T-helper 2 cell treated with Interferon-gamma antibody and Interleukin-4, amounts not matched to agents 5 μg/mL and 100 μg/mL, for 36 hours (primary cell): ENCODE data around the gene CDC37.
"Not testable (repeated sequence)": the region's sequence is repeated elsewhere in the genome, so short reads cannot be mapped to it uniquely, and the experiment has no call there.

ENCODE experiments used
- DNase-seq: peaks from one replicate; pipeline ENCODE4 v3.0.0; 2021; ENCODE audit warnings: low spot score
- H3K27ac Mint-ChIP-seq: one replicate; pipeline ENCODE4 v1.8.0; 2021; ENCODE audit warnings: mild to moderate bottlenecking, mixed read lengths
- H3K27me3 Mint-ChIP-seq: one replicate; pipeline ENCODE4 v1.8.0; 2021; ENCODE audit warnings: low read depth, mixed read lengths
- H3K36me3 Mint-ChIP-seq: one replicate; pipeline ENCODE4 v1.8.0; 2021; ENCODE audit warnings: low read depth, mixed read lengths
- H3K4me1 Mint-ChIP-seq: one replicate; pipeline ENCODE4 v1.8.0; 2021; ENCODE audit warnings: low read depth, mixed read lengths
- H3K4me3 Mint-ChIP-seq: one replicate; pipeline ENCODE4 v1.8.0; 2022; ENCODE audit warnings: mild to moderate bottlenecking, moderate library complexity, mixed read lengths
- H3K9me3 Mint-ChIP-seq: one replicate; pipeline ENCODE4 v1.8.0; 2021; ENCODE audit warnings: mixed read lengths

Gene CDC37

DNA sequence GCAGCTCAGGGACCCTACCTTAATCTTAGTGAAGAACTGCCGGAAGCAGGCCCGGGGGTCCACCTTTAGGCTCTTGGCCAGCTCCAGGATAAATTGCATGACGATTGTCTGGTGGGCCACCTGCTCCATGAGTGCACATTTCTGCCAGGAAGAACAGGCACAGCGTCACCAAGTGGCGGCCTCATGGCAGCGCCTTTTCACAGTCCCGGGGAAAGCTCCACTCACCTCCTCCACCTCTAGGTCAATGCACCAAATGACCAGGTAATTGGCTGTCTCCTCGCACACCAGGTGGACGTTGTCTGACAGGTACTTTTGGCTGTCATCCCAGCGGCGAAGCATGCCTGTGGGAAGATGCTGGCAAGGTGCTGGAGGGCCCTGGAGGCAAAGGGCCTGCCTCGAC, 8.3 kb downstream of the CDC37 start:
- Mint-ChIP-seq H3K27ac (no peak overlapping the region), H3K27me3 (no peaks in the 10 kb centered on the region), H3K9me3 (no peaks in the 10 kb centered on the region), H3K4me1 (peaks cover 4% of the 10 kb centered on the region), H3K36me3 (peaks cover 38% of the 10 kb centered on the region), H3K4me3 (no peak overlapping the region)
- no peak for DNase-seq

DNA sequence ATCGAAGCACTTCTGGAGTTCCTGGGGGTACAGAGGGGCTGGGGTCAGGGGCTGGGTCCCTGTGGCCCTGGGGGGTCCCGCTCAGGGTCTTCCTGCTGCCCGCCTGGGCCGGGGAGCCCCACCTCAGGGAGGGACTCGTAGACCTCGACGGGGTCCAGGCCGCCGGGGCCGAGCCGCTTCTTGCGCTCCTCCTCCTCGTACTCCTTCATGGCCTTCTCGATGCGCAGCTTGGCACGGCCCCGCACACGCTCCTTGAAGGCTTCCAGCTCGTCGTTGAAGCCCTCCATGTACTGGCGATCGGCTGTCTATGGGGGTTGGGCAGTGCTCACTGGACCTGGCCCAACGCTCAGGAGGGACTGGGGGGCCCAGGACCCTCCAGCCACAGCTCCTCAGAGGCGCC, 10.2 kb downstream of the CDC37 start:
- Mint-ChIP-seq H3K36me3 (peaks cover 30% of the 10 kb centered on the region), H3K4me1 (no peaks in the 10 kb centered on the region), H3K27ac (no peak overlapping the region), H3K9me3 (no peaks in the 10 kb centered on the region), H3K4me3 (no peak overlapping the region), H3K27me3 (no peaks in the 10 kb centered on the region)
- DNase-seq: no peak

DNA sequence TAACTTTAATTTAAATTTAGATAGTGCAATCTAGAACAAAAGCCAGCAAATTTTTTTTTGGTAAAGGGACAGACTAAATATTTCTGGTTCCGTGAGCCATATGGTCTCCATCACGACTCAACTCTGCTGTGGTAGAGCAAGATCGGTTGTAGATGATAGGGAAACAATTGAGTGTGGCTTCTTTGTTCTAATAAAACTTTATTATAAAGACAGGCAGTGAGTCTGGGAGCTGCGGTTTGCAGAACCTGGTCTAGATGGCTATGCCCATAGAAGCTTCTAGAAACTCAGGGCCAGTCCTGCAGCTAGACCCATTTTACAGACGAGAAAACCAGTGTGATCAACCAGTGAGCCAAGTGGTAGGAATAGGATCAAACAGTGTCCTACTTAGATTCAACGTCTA, 11.2 kb downstream of the CDC37 start:
- H3K36me3 Mint-ChIP-seq: peaks cover 27% of the 10 kb centered on the region
- H3K4me1 Mint-ChIP-seq: no peaks in the 10 kb centered on the region
- no peak overlapping the region for H3K4me3 Mint-ChIP-seq
- no peaks in the 10 kb centered on the region for H3K9me3 Mint-ChIP-seq
- H3K27me3 Mint-ChIP-seq: no peaks in the 10 kb centered on the region
- H3K27ac Mint-ChIP-seq: no peak overlapping the region
- no peak for DNase-seq

DNA sequence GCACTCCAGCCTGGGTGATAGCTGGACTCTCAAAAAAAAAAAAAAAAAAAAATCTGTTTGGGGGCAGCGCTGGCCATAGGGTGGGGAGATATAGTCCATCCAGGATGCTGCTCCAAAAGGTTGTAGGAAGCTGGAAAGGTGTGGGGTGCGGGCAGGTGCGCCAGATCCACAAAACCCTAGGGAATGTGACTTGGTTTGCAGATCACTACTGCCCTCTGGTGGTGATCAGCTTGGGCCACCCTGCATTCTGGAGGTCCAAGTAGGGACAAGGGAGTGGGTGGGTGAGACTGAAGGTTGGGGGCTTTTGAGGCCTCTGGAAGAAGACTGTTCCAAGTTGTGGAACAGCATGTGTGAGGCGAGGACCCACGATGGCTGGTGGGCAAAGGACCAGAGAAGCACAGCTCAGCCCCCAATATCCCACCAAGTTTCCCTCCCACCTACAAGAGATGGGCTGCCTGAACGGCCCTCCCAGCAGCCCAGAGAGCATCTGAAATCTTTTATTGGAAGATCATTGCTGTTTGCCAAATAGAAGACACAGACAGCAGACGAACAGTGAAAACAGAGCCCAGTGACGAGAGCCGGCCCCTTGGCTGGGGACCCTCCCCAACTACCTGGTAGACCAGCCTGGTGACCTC, 12.6 kb downstream of the CDC37 start:
- no peaks in the 10 kb centered on the region for H3K27me3 Mint-ChIP-seq
- H3K27ac Mint-ChIP-seq: no peak overlapping the region
- no peak overlapping the region for H3K4me3 Mint-ChIP-seq
- no peaks in the 10 kb centered on the region for H3K9me3 Mint-ChIP-seq
- no peaks in the 10 kb centered on the region for H3K4me1 Mint-ChIP-seq
- no peak for DNase-seq
- peaks cover 21% of the 10 kb centered on the region for H3K36me3 Mint-ChIP-seq

DNA sequence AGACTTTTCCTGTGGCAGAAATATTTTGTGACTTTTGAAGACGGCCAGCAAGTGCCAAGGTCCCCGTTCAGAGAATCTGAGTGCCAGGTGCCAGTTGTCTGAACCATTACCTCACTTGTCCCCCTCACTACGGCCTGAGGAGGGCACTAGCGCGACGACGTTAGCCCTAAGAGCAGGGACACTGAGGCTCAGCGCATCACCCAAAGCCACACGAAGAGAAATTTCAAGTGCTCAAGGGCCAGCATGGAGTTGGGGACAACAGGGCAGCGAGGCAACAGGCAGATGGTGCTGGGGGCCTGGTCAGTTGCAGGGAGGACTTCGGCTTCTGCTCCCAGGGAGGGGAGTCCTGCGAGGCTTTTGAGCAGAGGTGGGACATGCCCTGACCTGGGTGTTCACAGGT, 13.5 kb downstream of the CDC37 start:
- Mint-ChIP-seq H3K27ac (no peak overlapping the region), H3K4me1 (no peaks in the 10 kb centered on the region), H3K9me3 (no peaks in the 10 kb centered on the region), H3K27me3 (no peaks in the 10 kb centered on the region), H3K36me3 (peaks cover 15% of the 10 kb centered on the region), H3K4me3 (no peak overlapping the region)
- no peak for DNase-seq

DNA sequence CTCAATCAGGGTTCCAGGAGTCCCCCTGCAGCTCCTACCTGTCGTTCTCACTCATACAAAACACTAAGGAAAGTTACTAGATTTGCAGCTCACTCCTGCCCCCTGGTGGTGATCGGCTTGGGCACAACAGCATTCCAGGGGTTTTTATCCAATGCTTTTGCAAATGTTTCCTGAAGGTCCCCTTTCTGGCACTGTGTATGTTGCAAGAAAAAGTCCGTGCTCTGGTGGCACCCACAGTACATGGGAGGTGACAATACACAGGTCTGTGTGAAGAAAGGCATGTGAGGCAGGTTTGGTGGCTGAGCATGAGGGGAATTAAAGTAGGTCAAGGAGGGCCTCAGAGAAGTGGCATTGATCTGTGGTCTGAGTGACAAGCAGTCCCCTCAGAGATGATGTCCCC, 14.4 kb downstream of the CDC37 start:
- Mint-ChIP-seq H3K27me3 (no peaks in the 10 kb centered on the region), H3K9me3 (no peaks in the 10 kb centered on the region), H3K4me3 (no peak overlapping the region), H3K36me3 (peaks cover 12% of the 10 kb centered on the region), H3K4me1 (no peaks in the 10 kb centered on the region), H3K27ac (peak overlapping the region; percentile 15)
- DNase-seq: peak; percentile 67

DNA sequence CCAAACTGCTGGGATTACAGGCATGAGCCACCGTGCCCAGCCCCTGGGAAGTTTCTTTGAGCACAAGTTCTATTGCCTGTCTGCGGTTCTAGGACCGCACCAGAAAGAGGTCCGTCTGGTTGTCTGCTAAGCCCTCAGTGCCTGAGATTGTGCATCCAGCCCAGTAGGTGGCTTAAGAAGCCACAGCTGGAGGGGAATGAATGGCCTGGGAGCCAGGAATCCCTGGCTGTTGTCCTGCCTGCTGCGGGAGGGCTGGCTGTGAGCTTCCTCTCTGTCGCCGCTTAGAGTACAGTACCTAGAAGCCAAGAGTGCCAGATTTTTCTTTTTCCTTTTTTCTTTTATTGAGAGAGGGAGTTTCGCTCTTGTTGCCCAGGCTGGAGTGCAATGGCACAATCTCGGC, 18.8 kb downstream of the CDC37 start:
- H3K4me1 Mint-ChIP-seq: peaks cover 9% of the 10 kb centered on the region
- H3K9me3 Mint-ChIP-seq: no peaks in the 10 kb centered on the region
- H3K27ac Mint-ChIP-seq: no peak overlapping the region
- H3K4me3 Mint-ChIP-seq: no peak overlapping the region
- H3K36me3 Mint-ChIP-seq: peaks cover 6% of the 10 kb centered on the region
- H3K27me3 Mint-ChIP-seq: no peaks in the 10 kb centered on the region
- DNase-seq: no peak

DNA sequence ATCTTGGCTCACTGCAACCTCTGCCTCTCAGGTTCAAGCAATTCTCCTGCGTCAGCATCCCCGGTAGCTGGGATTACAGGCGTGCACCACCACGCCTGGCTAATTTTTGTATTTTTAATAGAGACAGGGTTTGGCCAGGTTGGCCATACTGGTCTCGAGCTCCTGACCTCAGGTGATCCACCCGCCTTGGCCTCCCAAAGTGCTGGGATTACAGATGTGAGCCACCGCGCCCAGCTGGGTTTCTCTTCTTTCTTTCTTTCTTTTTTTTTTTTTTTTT, 20.2 kb downstream of the CDC37 start:
- H3K4me1 Mint-ChIP-seq: peaks cover 17% of the 10 kb centered on the region
- H3K4me3 Mint-ChIP-seq, H3K9me3 Mint-ChIP-seq, DNase-seq, H3K27ac Mint-ChIP-seq, H3K27me3 Mint-ChIP-seq: not testable (repeated sequence)
- H3K36me3 Mint-ChIP-seq: peaks cover 16% of the 10 kb centered on the region

DNA sequence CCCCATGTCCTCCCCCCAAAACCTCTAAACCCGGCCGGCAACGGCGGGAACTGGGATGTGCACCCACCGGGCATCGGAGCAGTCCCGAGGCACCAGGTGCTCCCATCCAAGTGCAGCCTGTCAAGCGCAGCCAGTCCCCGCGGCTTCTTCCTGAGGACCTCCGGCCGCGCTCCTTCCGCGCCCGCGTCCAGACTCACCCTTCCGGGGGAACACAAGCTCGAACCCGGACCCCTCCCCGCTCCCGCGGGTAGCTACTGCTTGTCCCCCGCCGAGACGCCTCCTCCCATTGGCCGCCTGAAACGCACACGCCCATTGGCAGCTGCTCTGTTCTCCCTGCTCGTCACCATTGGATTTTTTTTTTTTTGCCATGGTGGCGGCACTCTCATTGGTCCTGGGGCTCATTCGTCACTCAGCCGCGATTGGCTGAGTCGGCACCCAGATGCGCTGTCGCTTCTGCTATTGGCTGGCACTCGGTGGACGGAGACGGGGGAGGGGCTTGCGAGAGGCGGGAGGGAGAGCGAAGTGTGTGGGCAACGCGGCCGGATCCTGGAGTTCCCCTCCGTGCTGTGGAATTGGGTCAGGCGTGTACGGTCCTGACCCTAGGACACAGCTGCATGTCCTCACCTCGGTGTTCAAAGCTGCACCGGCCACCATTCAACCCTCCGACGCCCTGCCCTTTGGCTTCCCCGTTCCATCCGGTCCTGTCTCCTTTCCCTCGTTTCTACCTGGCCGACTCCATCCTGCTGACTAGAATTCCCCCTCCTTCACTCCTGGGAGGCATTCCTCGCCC, 22.8 kb downstream of the CDC37 start, which contains the start of gene TYK2:
Gene TYK2, minus strand, starts transcription at position 260 of the 790 bp plus-strand sequence. CDS start 2,166 bp downstream, outside the sequence.
- H3K4me3 Mint-ChIP-seq: peak within 1 kb of the TSS; percentile 97
- peaks cover 23% of the 10 kb centered on the region for H3K36me3 Mint-ChIP-seq
- H3K9me3 Mint-ChIP-seq: no peaks in the 10 kb centered on the region
- H3K27me3 Mint-ChIP-seq: no peaks in the 10 kb centered on the region
- DNase-seq: peak; percentile 97
- H3K4me1 Mint-ChIP-seq: peaks cover 17% of the 10 kb centered on the region
- peak within 1 kb of the TSS; percentile 95 for H3K27ac Mint-ChIP-seq

DNA sequence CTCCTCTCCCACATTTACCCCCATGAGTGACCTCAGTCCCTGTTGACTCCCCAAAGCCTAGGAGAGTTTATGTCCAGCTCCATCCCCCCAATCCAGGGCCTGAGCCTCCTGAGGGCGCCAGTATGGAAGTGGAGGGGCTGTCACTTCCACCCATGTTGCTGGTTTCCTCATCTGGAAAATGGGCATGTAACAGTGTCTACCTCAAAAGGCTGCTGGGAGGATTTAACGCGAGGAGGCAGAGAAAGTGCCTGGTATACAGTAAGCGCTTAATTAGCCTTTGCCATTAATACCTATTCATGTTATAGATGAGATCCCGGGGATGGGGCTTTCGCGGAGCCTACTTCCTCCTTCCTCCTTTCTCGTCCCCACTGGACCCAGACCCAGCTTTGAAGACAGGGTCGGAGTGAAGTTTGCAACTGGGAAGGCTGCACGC, 23.4 kb downstream of the CDC37 start:
- H3K4me3 Mint-ChIP-seq: peak overlapping the region; percentile 97
- H3K27me3 Mint-ChIP-seq: no peaks in the 10 kb centered on the region
- peaks cover 26% of the 10 kb centered on the region for H3K36me3 Mint-ChIP-seq

DNA sequence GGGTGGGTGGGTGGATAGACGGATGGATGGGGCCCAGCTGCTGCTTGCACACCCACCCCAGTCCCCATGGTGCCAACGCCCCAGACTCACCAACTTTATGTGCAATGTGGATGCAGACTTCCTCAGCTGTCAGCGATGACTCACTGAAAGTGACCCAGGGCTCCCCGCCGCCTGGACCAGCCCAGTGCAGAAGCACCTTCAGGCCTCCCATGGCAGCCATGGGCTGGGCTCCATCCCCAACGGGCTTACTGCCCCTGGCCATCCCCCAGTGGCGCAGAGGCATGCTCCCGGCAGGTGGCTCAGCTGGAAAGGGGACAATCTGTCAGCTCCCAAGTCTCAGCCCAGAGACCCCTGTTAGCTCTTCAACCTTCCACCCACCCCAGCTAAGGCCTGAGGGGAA, 25.2 kb downstream of the CDC37 start:
- DNase-seq: no peak
- Mint-ChIP-seq H3K36me3 (peaks cover 32% of the 10 kb centered on the region), H3K27me3 (no peaks in the 10 kb centered on the region), H3K27ac (no peak overlapping the region), H3K4me3 (no peak overlapping the region), H3K9me3 (no peaks in the 10 kb centered on the region), H3K4me1 (peaks cover 20% of the 10 kb centered on the region)

More for the DNA sequence above, 23.4 kb downstream of the CDC37 start:
- H3K27ac Mint-ChIP-seq: peak overlapping the region; percentile 95
- no peak for DNase-seq
- H3K4me1 Mint-ChIP-seq: peaks cover 18% of the 10 kb centered on the region
- no peaks in the 10 kb centered on the region for H3K9me3 Mint-ChIP-seq

DNA sequence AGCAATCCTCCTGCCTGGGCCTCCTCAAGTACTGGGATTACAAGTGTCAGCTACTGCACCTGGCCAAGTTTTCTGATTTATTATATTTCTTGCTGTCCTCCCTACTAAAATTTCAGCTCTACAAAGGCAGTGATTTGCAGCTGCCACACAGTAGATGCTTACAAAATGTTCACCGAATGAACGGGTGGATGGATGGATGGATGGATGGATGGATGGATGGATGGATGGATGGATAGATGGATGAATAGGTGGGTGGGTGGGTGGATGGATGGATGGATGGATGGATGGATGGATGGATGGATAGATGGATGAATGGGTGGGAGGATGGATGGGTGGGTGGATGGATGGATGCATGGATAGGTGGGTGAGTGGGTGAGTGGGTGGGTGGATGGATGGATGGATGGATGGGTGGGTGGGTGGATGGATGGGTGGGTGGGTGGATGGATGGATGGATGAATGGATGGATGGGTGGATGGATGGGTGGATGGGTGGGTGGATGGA, 26.2 kb downstream of the CDC37 start:
- H3K4me3 Mint-ChIP-seq, H3K9me3 Mint-ChIP-seq, H3K27me3 Mint-ChIP-seq, DNase-seq, H3K27ac Mint-ChIP-seq: not testable (repeated sequence)
- Mint-ChIP-seq H3K36me3 (peaks cover 32% of the 10 kb centered on the region), H3K4me1 (peaks cover 20% of the 10 kb centered on the region)

DNA sequence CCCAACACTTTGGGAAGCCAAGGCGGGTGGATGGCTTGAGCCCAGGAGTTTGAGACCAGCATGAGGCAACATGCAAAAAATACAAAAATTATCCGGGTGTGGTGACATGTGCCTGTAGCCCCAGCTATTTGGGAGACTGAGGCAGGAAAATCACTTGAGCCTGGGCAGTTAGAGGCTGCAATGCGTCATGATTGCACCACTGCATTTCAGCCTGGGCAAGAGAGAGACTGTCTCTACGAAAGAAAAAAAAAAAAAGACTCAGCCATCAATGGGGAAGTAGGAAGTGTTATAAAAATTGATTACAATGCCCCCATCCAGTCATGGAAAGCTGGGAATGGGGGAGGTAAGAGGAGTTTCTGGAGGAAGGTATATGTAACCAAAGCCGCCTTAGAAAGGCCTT, 28.4 kb downstream of the CDC37 start:
- Mint-ChIP-seq H3K9me3 (no peaks in the 10 kb centered on the region), H3K27ac (no peak overlapping the region), H3K4me3 (no peak overlapping the region), H3K27me3 (no peaks in the 10 kb centered on the region), H3K4me1 (peaks cover 15% of the 10 kb centered on the region), H3K36me3 (peaks cover 33% of the 10 kb centered on the region)
- no peak for DNase-seq

DNA sequence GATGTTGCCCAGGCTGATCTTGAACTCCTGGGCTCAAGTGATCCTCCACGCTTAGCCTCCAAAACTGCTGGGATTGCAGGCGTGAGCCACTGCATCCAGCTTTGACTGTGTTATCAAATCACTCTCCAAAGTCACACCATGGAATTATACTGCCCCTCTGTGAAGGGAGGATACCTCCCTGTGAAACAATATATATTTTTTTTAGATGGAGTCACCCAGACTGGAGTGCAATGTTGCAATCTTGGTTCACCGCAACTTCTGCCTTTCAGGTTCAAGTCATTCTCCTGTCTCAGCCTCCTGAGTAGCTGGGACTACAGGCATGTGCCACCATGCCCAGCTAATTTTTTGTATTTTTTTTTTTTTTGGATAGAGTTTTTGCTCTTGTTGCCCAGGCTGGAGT, 30.7 kb downstream of the CDC37 start:
- DNase-seq: no peak
- H3K27ac Mint-ChIP-seq: no peak overlapping the region
- no peaks in the 10 kb centered on the region for H3K9me3 Mint-ChIP-seq
- H3K4me3 Mint-ChIP-seq: no peak overlapping the region
- H3K27me3 Mint-ChIP-seq: no peaks in the 10 kb centered on the region
- peaks cover 3% of the 10 kb centered on the region for H3K4me1 Mint-ChIP-seq
- H3K36me3 Mint-ChIP-seq: peaks cover 31% of the 10 kb centered on the region
